Stimulated activated CD4-positive, alpha-beta T cell treated with anti-CD3 and anti-CD28 coated beads, TNF-alpha, amount 100 ng/mL, for 48 hours (primary cell): Measurements from ENCODE around the gene VWCE.
"Not testable (repeated sequence)": the region's sequence is repeated elsewhere in the genome, so short reads cannot be mapped to it uniquely, and the experiment has no call there.

ENCODE experiments used
- DNase-seq, 3 donors: peaks; one replicate each; pipeline ENCODE4 v3.0.0-alpha.2; 2020; ENCODE audit warnings: low read depth in 3 of 3

The VWCE gene

GRCh38 chr11:61211327-61211952, 83.7 kb downstream of the VWCE start:
- not testable (repeated sequence) for DNase-seq

- DNase-seq: not testable (repeated sequence)
Observed at GRCh38 chr11:61210629-61211028, 84.5 kb downstream of the VWCE start.
